Endometrium (tissue), 2 donors: ENCODE results near the gene CACNA2D3.

Experiments
- FAIRE-seq: peaks from 2 replicates; lab custom pipeline; 2012; peaks lifted over from hg19 to GRCh38; lab: Jason Lieb, UNC
- donor health status: control.
- donor health status: control.

The CACNA2D3 gene

DNA sequence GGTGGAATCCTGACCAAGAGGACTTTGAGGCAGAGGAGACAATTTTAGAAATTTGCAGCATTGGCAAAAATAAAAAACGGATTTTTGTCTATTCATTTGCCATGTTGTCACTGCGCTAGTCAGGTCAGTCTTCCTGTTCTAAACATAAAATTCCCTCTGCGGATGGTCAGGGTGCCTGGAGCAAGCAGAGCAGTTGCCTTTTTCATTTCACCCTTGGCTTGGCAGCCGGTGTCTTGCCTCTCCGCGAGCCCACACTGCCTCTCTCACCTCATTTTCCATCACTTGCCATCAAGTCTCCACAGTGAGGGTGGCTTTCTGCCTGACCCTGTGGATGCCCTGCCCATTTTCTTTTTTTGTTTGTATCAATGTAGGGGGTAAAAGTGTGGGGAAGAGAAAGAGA lies 409.4 kb downstream of the CACNA2D3 start:
- FAIRE-seq = no peak

DNA sequence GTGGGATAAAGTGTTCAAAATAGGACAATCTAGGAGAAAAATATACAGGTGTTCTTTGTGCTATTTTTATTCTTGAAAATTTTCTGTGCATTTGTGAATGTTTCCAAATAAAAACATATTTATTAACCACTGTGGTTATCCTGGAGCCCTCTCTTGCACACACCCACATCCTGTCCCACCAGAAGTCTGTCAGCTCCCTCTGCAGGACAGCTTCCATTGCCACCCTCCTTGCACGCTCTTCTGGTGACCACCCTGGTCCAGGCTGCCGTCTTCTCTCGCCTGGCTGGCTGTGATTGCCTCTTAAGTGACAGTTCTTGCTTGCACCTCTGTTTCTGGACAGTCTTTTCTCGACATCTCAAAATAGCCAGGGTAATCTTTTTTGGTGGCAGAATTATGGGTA lies 411.5 kb downstream of the CACNA2D3 start:
- no peak for FAIRE-seq

DNA sequence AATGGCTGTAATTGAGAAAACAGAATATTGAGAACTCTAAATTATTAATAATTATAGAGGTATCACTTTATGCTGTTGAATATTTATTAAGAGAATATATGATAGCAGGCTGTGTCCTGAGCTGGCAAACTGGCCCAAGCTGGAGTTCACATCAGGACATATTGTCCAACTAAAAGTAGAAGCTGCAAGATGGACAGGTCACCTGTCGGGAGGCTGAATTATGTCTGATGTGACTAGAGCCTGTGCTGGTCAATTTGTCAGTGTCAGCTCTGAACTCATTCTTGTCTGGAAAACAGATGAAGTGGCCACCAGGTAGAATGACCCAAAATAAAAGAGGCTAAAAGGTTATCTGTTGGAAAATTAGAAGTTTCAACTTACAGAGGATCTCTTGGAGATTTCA lies 413.3 kb downstream of the CACNA2D3 start:
- no peak for FAIRE-seq

DNA sequence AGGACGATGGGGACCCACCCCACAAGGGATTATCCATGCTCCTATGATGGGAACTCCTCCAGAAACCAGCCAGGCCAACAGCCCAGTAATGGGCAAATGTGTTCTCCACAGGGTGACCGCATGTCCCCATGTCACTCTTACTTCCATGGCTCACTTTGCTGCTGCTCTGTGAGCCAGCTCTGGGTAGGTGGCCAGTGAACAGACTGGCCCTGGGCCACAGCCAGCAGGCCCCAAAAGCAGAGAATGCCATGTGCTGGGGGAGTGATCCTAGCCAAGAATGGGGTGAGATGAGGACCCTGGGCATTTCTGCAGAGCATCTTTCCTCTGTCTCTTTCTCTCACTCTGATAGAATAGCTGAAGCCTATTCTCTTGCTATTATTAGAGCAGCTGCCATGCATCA lies 414.1 kb downstream of the CACNA2D3 start:
- no peak for FAIRE-seq

DNA sequence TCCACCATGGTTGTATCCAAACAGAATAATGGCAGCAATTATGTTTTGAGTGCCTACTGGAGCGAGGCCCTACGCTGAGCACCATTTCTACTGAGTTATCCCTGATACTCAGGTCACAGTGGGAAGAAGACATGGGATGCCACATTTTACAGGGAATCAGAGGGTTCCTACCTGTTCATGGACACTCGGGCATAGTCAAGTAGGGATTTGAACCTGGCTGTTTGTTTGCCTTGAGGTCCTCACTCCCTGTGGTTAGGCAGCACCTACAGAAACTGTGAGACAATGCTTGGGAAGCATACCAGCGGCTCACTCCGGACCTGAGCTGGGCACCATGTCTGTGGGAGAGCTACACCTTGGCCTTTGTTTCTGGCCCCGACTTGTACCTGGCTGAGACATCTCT lies 415.2 kb downstream of the CACNA2D3 start:
- FAIRE-seq = no peak

DNA sequence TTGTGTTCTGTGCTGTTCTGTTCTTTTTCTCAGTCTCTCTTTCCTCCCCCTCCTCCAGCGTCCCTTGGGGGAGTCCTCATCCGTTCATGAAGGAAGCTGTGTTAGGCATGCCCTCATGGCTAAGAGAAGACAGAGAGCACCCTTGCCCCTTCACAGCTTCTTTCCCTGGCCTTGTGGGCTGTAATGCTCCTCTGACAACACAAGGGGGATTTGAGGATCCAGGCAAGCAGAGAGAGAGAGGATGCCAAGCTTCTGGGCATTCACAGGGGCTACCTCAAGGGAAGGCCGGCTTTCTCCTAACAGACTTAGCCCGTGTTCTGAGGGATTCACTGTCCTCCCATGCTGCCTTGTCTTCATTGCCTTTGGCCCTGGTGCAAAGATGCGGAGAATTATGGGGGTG lies 416.0 kb downstream of the CACNA2D3 start:
- no peak for FAIRE-seq

DNA sequence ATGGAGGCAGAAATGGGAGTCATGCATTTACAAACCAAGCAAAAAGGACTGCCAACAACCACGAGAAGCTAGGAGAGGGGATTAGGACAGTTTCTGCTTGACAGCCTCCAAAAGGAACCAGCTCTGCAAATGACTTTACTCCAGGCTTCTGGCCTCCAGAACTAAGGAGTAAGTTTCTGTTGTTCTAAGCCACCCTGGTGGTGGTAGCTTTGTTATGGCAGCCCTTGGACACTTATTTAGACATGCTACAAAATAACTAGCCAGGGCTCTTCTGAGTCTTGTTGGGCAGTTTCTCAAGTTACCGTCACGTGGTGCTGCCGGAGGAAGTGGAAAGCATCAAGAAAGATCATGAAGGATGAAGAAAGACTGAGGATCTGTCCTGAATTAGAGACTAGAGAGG lies 419.0 kb downstream of the CACNA2D3 start:
- FAIRE-seq = no peak

DNA sequence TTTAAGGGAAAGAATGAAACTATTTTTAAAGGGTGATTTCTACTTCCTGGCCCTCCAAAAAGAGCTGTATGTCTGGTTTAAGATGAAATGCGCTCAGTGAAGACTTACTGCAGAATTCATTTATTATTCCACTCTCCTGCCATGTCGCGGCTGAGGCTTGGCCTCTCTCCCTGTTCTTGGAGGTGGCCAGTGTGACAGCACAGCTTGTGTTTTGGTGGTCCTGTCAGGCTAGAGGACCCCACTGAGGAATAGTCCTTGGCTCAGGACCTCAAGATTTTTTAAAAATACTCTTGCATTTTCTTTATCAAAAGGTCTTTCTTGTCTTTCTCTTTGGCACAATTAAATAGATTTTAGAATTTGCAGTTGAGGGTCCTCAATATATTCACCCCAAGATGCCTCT lies 421.1 kb downstream of the CACNA2D3 start:
- FAIRE-seq = no peak

DNA sequence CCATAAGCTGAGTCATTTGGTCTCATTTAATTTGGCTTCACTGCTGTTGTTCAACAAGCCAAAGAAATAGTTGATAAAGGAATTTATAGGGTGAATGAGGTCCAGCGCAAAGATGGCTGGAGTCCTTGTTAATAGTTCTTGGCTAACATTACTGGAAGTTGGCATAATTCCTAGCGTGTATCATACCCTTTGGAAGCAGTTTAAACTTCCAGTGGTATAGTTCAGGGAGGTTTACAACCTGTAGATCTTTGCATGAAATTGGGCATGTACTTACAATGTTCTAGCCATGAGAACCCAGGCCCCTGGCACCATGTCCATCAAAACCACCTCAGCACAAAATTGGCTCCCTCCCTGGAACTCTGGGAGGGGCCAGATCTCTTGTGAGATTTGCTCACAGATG lies 424.7 kb downstream of the CACNA2D3 start:
- no peak for FAIRE-seq

DNA sequence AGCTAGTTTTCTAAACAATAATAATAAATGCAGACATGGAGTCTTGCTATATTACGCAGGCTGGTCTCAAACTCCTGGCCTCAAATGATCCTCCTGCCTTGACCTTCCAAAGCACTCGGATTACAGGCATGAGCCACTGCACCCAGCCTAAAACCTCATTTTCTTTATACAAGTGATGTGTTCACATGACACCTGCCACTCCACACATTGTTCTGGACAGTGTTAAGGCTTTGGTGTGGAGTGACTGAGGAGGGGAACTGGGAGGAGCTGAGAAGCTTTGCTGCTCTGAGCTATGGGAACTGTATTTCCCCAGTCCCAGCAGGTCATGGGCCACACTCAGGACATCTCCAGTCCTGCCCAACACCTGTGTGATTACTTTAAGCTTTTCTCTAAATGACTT lies 425.5 kb downstream of the CACNA2D3 start:
- FAIRE-seq = no peak

DNA sequence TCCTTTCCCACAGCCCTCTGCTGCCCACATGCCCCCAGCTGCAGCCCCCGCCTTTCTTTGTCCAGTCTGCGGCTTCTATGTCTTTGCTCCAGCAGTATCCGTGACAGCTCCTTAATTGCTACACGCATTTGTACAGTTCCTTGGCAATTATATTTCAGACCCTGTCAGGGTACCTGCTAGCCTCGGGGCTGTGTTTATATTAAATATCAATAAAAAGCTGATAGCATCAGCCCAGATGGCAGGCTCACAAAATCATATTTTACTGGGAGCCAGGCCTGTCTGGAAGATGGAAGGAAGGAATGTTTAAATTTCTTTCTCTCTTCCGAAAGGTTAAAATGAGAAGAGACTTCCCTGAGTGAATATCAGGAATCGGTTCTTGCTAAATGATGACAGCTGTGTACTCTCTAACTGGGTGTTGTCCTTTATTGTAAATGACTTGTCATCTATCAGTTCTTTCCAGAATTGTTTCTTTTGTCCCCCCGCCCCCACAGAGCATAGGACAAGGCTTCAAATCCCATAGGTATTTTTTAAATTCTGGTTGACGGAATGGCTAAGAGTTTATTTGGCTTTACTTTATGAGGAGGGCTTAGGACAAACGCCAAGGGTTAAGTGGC lies 427.4 kb downstream of the CACNA2D3 start:
- no peak for FAIRE-seq

DNA sequence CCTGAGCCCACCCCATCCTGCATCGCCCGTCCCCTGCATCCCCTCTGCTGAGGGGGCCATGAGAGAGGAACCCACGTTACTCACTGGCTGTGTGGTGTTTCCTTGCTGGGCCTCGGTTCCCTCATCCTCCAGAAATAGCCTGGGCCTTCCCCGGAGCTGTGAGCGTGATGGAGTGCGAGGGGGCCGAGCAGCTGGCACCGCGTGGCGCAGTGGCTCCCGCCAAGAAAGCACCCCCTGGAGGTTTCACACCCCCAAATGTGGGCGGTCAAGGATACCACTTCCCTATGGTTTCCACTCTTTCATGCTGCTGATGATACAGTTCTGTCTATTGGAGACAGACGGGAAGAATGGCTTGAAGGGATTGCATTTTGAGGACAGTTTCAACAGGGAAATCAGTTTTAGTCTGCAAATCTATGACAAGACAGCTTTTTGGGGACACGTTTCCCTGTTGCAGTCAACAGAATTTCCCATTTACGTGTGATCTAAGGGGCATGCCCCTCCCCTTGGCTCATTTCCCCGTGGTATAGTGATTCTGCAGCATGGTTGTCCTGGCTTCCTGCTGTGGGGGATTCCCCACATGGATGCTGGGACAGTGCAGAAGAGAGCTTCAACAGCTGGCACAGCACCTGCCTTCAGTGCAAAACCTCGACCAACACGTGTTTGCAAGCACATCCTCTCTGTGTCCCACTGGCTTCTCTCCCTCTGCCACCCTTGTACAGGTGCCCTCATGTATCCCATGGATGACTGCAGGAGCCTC lies 428.0 kb downstream of the CACNA2D3 start:
- no peak for FAIRE-seq

DNA sequence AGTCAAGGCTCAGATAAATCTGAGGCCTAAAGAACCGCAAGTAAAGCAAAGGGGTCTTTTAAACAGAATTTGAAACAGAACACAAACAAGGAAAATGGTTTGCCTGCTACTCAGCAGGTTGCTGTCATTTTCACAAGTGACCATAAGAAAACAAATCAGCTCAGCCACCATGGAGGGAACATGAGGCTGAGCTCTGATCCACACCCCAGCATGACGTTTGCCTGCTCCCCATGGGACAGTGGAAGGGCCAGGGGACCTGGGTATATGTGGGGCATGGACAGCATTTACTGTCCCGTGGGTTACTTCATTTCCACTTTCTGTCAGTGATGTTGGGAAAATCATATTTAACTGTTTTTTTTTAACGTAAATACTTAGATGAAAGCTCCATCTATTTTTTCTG lies 434.3 kb downstream of the CACNA2D3 start:
- no peak for FAIRE-seq

DNA sequence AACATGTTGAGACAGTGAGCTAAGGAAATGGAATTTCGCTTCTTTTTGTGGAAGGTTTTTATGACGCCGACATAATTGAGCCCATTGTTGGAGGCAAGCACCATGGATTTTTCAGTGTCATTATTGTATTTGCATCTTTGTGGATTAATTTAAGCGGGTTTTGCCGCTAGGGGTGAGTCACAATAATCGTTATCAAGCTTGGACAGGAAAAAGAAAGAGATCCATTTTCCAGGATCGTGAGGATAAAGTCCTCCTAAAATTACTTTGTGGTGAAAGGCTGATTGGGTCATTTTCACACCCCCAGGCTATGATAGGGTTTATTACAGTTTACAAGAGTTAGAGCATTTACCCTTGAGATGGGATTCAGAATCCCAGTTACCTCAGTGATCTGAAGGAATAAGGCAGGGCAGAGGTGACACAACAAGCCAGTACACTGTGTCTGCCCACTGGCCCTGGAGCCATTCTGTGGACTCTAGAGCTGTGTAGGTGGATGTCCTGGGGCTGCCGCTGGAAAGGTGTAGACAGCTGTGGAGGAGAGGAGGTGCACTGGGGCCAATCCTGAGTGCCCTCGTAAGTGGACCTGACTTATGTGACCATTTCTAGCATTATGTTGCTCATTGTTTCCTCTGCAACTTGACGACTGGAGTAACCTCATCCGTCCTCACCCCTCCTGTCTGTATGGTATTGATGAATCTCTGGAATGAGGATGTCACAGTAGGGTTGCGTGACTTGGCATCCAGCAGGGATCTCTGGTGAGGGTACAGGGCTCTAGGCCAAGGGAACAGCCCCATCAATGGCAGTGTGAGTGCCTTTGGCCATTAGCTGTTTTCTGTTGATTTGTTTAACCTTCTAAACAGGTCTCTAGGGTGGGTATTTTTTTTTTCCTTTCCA lies 435.4 kb downstream of the CACNA2D3 start:
- no peak for FAIRE-seq

DNA sequence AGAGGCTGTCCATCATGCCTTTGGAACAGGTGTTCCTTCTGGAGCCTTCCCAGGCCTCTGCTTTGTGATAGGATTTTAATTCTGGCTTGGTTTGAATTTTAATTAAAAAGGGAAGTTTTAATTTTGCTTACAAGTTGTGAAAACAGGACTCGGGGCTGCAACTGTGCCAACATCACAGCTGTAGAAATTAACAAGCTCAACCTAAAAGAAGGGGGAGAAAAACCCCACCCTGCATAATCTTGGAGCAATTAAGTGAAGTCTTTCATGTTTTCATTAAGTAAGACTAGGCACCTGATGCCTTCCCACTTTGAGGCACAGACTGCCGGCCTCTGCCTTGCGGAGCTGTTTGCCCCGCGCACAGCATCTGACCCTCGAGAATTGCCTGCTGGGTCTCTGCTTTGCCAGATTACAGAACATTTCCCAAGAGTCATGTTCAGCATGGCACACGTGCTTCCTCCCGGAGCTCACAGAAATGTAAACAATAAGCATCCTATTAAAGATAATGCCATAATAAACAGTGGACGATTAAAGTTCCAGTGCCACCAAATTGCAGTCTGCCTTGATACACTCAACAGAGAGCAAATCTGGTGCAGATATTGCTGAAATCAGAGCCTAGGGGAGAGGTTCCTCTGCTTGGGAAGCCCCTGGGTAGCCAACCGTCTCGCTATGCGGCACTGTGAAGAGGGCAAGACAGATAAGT lies 441.3 kb downstream of the CACNA2D3 start:
- no peak for FAIRE-seq

DNA sequence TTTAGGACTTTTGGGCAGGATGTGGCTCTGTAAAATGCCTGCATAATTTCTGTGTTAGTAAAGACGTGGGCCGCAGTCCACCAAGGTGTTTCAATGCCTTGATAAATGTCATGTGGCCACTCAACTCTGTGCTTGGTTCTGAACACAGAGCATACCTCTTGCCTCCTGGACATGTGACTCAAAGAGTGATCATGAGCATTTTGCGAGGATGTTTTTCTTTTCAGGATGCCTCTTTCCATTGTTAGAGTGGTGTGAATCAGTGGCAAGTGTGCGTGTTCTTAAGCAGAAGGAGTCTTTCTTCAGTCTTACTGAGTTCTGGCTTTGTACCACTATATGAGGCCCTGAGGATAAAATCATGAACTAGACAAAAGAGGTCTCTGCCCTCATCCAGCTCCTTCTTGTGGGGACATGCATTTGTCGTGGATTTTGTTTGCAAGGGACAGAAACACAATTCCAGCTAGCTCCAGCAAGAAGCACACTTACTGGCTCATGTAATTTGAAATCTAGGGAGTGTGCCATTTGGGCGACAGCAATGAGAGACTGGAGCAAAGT lies 442.1 kb downstream of the CACNA2D3 start:
- no peak for FAIRE-seq

DNA sequence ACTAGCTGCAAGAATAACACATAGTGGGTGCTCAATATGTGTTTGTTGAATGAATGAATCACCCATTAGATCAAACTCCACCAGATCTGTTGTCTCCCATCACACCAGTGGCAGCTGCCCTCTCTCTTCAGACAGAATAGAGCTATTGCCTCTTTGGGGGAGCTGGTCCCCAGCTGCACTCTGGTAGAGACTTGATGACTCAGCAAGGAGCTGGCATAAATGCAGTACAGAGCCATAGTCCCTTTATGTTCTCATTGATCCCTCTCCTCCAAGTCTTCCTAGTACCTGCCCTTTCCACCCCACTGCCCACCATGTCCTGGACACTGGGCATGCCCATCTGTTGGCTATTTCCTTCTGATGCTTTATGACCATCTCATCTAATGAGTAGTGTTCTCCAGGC lies 443.6 kb downstream of the CACNA2D3 start:
- FAIRE-seq = no peak

DNA sequence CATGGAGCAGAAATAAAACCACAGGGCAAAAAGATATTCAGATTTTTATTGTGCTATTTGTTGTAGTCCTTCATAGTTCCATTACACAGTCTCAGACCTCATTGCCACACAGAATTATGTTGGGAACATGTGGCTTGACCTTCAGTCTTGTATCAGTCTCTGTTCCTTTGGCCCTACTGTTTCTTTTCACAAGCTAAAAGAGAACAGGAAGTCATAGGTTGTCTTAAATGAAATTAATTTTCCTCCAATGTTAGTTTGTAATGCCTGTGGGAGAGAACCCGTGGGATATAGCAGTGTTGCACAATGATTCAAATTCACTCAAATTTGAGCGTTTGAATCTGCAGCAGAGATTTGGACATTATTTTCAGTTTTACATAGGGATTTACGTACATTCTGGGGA lies 445.6 kb downstream of the CACNA2D3 start:
- FAIRE-seq = no peak

DNA sequence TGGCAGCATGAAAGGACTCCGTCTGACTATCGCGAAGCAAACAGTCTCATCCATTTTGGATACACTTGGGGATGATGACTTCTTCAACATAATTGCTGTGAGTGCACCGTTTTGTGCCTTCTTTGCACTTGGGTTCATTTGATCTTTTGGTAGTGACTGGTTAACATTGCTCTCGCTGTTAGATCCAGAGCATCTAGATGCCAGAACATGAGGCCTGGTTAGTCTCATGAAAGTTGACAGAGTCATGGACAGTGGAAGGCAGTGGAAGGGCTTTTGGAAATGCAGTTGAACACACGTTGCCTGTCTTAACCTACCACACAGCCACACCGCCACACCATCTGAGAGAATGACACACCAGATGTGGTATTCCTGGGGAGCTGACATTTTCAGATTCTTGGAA lies 447.7 kb downstream of the CACNA2D3 start:
- FAIRE-seq = no peak

DNA sequence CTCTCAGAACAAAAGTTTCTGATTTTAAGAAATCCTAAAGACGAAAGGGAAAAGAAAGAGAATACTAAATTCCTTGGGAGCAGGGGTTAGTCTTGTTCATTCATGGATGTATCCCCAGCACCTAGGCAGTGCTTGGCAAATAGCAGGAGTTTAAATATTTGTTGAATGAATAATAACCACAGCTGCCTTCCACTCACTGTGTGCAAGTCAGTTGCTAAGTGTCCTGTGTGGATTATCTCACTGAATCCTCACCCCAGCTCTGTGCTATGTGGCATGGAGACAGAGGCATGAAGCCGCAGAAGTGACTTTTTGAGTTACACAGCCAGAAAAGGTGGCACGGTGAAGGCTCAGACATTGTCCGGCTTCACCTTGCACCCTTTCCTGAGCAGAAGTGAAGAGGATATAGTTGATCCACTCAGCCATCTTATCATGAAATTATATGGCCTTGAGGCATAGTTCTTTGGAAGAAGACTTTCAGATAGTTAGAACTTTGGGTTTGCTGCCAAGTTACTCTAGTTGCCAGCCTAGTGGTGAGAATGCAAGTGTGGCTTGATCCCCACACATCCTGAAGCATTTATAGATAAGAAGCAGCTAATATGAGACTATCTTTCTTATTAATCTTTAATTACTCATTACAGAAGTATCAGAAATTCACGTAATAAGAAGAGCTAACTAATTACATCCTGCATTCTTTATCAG lies 450.0 kb downstream of the CACNA2D3 start:
- no peak for FAIRE-seq

DNA sequence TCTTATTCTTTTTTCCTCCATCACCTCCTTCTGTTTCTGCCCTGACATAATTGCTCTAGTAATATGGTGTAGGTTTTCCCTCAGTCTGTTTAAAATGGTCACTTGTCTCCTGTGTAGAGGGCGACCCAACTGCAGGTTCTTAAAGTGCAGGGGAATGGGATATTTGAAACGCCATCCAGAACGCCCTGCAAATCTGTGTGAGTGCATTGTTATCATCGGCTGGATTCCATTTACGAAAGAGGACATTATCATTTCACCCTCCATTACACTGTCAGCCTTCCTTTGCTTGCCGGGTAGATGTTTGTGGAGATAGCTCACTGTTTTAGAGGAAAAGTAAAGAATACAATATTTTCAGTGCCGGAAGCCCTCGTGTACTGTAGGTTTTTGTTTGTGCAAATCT lies 451.5 kb downstream of the CACNA2D3 start:
- no peak for FAIRE-seq
